Mesenteric fat pad (tissue), 1 donor: Measurements from ENCODE around the gene HEG1. TPM values are rescaled to one million over a fixed set of nuclear protein-coding genes. Genes with fewer than 3 reads are reported as not detected.
"Not testable (repeated sequence)": the region's sequence is repeated elsewhere in the genome, so short reads cannot be mapped to it uniquely, and the experiment has no call there.

ENCODE experiments used
- DNase-seq: peaks from one replicate; pipeline ENCODE4 v3.0.0-alpha.2; 2020; ENCODE audit warnings: low spot score
- total RNA-seq: library from RNA; stranded (reverse); fragmentation: NEBNext Ultra II Directional; extraction: Animal tissue kit (Norgen Biotek cat#: 25700); gene quantifications from one replicate; pipeline ENCODE4 v1.2.1, GENCODE V29; 2021
- donor health status: DM: yes; HTN: yes; CAD: no.

Gene HEG1
- total RNA-seq, 1 donor from 2014 or later: 102 TPM

DNA sequence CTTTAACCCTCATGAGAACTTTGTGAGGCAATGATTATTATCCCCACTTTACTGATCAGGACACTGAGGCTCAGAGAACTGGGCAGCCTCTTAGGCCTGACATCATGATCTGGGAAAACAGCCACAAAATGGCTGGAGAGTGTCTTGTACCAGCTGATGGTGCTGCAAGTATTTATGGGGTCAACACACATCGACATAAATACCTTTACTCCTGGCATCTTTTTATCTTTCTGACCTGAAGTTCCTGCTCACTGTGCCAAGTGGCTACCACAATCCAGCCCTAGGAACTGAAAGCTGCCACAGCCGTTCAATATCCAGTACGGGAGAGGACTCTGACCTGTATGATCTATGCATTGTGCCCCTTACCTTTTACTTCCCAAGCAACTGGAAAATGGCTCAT is 92.0 kb downstream of the HEG1 start:
- DNase-seq: no peak

DNA sequence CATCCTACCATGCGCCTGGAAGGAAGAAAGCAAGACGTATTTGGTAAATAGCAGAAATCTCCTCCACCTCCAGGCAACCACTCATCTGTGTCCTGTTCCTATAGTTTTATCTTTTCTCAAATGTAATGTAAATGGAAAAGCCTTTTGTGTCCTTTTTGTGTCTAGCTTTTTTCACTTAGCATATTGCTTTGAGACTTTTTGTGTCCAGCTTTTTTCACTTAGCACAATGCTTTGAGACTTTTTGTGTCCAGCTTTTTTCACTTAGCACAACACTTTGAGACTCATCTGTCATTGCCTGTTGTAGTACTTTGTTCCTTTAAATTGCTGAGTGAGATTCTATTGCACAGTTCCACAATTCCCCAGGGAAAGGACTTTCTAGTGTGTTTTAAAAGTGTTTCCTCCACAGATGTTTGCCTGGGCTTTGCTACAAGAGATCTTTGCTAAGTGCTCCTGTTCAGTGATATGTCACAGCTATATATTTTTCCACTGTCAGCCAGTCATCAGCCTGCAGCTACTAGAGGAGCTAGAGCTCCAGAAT is 93.3 kb downstream of the HEG1 start:
- no peak for DNase-seq

DNA sequence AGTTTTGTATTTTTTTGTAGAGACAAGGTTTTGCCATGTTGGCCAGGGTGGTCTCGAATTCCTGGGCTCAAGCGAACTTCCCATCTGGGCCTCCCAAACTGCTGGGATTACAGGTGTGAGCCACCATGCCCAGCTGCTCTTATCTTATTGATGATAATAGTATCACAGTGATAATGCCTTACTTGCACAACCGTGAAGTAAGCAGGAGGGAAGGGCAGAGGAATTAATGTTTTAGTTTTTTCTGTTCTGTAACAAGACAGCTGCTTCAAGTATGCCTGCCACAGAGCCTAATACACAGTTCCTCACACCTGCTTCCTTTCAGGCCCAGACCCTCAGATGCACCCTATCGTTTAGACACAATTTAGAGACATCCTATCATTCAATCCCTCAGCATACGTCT is 95.1 kb downstream of the HEG1 start:
- no peak for DNase-seq

DNA sequence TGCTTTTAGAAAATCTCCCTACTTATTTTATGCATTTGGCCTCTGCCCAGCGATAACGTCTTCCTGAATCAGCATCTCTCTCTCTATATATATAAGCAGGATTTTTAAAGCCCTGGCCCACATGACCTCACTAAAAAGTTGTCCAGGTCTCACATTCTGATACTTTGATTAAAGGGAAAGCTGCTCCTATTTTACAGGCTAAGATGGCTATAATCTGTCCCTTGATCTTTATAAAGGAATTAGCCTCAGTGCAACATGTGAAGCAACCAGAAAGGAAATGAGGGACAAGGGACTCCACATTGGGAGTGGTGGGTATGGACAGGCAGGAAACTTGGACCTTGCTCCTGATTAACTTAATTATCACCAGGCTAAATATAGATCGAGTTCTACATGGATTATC is 95.7 kb downstream of the HEG1 start:
- DNase-seq: no peak

DNA sequence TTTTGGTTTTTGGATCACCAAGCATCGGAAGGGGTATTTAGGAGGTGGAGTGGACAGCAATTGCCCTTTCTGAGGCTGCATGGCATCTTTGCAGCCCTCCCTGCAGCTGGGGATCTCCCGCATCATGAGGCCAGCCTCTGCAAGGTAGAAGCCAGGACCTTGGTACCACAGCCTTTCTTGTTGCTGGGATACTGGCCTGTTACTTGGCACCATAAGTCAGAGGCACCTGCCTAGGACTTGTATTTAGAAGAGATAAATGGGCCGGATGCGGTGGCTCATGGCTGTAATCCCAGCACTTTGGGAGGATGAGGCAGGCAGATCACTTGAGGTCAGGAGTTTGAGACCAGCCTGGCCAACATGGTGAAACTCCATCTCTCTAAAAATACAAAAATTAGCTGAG is 97.8 kb downstream of the HEG1 start:
- DNase-seq: not testable (repeated sequence)

DNA sequence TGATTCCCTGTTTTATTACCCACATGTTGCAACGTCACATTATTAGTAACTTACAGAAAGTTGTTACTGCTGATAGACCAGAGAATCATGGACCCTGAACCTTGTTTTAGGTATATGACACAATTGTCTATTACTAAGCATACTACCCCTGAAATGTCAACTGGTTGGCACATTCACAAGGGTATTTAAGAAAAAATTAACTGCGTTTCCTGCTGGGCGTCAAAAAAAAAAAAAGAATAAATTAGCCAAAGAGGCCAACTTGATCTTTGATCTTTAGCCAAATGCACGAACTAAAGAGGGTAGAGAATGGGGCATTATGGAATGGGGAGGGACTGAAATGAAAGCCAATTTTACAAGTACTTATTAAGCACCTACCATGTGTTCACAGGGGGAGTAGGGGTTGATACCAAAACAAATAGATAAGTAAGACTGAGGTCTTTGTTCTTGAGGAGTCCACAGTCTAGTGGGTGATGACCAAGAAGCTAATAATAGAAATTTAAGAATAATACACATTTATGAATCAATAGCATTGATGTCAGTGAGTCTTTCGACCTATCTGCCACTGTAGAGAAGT is 103.4 kb downstream of the HEG1 start:
- DNase-seq: no peak

DNA sequence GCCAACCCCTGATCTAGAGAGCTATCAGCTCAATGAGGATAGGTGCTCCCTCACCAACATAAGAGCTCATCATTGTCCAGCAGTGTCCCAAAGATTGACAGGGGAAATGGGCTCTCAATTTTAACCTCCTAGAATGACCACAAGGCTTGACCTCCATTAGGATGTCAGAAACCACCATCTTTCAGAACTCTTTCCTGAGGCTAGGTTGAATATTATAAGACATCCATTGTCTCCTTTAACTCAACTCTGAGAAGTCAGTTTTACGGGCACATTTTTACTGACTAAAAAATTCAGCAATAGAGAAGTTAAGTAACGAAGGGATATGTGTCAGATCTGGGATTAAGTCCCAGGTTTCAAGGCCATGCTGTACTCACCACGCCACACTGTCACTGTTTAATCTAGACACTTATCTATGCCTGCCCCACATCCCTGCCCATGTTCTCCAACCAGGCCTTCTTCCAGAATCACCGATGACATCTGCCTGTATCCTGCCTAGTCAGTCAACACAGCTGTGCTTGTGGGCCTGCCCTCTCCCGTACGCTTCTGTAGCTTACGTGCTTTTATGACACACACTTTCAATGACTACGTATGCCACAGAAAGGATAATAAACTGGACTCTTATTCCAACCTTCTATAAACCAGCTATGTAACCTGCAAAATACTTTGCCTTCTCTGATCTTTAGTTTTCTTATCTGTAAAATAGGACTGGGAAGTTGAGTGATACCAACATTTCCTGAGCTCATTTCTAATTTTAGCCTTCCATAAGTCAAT is 104.1 kb downstream of the HEG1 start:
- no peak for DNase-seq

DNA sequence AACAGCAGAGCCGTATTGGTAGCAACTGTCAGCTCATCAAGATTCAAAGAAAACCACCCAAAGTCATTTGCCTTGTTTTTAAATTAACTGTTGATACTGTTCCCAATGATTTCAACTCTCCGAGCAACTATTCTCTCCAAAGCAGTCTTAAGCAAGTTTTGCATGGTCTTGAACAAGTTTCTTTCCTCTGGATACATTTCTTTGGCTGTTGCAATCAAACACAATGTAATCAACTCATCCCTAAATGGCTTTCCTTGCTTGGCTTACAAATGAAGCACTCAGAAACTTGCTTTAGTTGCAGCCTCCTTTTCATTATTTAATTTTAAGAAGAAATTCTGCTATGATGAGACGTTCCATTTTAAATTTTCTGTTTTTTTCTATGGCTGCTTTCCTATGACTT is 105.8 kb downstream of the HEG1 start:
- DNase-seq: no peak

DNA sequence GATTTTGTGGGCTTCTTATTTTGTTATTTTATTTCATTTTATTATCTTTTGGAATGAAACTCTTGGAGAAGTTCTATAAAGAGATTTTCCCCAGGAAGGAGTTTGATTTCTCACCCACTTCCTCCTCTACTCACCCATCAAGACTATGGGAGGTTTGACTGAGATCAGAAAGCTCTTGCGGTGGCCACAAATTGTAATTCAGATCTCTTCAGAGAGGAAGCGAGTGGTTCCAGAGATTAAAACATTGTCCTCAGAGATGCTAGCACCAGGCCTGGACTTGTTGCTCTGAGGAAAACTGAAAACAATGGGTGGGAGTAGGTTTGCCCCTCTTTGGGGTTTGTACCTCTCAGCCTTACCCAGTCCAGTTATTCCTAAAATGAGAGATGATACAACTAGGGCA is 113.2 kb downstream of the HEG1 start:
- DNase-seq: no peak

DNA sequence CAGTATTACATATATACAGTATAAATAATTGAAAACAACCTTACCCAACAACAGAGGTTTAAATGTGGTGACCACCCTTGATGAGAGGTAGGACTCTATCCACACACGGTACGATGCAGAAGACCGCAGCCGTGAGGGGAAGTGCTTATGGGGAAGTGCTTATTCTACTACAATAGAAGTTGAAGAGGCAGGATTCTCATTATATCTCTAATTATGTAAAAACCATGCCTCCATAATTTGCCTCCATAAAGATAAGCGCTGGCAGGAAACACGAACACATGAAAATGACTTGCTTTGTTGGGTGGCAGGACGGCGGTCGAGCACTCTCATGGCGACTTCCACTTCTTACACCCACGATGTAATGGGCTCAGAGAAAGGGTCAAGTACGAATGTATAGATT is 114.0 kb downstream of the HEG1 start:
- no peak for DNase-seq

DNA sequence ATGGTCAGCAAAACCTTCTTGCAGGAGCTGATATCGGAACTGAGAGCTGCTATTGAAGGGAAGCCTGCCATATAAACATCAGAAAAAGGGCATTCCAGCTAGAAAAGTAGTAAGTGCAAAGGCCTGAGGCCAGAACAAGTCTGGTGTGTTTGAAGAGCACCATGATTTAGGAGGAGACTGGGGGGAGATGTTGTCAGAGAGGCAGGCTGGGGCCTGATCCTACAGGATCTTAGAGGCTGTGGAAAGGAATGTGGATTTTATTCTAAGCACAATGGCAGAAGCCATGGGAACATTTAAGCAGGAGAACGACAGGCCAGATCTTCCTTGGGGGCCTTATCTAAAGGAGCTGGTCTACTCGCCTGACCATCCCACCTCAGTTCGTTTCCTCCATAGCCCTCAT is 116.1 kb downstream of the HEG1 start:
- no peak for DNase-seq

DNA sequence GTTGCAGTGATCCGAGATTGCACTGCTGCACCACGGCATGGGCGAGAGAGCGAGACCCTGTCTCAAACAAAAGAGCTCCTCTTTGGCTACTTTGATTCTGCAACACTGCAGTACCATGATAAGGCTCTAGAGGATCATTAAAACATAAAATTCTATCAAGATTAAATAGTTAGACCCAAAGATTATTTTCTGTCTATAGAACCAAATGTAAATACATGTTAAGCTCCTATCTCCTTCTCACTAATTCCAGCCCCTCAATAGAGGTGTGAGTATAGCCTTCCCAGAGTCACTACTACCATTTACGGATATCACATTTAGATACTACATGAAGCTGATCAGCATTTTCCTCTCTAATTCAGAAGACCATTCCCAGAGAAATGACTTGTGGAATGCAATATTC is 116.9 kb downstream of the HEG1 start:
- DNase-seq: no peak

DNA sequence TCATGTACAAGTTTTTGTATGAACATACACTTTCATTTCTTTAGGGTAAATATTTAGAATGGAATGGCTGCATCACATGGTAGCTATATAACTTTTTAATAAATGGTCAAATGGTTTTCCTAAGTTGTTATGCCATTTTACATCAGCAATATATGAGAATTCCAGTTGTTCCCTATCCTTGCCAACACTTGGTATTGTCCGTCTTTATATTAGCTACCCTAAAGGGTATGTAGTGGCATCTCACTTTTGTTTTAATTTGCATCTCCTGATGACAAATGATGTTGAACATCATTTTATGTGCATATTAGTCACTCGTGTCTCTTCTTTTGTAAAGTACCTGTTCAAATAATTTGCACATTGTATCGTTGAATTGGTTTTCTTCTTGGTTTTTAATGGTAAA is 118.7 kb downstream of the HEG1 start:
- no peak for DNase-seq

DNA sequence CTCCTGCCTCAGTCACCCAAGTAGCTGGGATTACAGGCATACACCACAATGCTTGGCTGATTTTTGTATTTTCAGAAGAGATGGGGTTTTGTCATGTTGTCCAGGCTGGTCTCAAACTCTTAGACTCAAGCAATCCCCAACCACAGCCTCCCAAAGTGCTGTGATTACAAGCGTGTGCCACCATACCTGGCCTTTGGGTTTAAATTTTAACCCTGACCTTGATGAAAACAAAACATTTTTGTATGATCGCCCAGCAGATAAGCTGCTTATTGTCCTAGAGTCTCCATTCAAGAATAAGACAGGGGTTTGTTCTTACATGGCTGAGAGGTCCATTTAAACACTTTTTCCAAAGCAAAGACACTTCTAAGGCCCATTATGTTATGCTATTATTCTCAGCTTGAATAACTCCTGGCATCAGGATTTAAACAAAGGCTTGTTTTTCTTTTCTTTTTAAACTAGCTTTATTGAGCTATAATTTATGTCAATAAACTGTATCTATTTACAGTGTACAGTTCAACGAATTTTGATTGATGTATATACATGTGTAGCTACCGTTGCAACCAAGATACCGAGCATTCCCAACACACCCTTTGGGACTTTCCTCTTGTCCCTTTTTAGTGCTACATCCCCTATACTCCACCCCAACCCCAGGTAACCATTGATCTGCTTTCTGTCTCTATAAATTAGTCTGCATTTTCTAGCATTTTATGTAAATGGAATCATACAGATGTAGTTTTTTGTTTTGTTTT is 119.8 kb downstream of the HEG1 start:
- no peak for DNase-seq

DNA sequence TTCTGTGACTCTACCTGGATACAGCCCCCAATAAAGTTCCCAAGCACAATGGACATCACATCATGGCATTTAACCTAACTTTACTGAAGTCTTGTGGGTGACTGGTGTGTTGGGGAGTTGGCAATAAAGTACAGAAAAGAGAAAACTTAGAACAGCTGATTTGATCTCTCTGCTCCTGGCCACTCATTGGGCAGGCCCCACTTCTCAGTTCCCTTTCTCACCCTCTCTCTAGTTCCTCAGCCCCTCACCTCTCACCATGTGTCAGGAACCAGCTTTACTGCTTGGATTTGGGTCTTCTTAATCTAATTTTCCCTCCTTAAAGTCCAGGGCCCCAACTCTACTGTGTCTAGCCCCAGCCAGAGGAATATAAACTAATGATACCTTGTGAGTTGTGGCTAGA is 120.5 kb downstream of the HEG1 start:
- DNase-seq: no peak

DNA sequence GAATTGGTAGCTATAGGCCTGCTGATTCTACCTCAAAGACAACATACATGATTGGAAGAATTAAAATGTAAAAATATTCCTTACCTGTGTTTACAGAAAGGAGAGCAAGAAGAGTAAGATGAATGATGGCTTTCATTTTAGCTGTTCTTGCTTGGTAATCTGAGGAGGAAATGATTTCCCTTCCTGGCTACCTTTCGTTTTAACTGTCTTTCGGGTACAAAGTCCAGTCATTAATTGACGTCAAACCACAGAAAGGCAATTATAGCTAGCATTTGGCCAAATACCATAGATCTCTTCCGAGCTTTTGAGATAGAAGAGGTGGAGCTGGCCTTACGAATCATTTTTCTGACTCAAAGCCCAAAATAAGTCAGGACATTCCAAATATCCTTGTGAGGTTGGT is 121.2 kb downstream of the HEG1 start, which contains the start of gene MUC13:
Gene MUC13, minus strand, starts transcription at position 175 of the 400 bp plus-strand sequence. Its CDS starts 39 bp downstream, at position 136.
- DNase-seq: no peak

DNA sequence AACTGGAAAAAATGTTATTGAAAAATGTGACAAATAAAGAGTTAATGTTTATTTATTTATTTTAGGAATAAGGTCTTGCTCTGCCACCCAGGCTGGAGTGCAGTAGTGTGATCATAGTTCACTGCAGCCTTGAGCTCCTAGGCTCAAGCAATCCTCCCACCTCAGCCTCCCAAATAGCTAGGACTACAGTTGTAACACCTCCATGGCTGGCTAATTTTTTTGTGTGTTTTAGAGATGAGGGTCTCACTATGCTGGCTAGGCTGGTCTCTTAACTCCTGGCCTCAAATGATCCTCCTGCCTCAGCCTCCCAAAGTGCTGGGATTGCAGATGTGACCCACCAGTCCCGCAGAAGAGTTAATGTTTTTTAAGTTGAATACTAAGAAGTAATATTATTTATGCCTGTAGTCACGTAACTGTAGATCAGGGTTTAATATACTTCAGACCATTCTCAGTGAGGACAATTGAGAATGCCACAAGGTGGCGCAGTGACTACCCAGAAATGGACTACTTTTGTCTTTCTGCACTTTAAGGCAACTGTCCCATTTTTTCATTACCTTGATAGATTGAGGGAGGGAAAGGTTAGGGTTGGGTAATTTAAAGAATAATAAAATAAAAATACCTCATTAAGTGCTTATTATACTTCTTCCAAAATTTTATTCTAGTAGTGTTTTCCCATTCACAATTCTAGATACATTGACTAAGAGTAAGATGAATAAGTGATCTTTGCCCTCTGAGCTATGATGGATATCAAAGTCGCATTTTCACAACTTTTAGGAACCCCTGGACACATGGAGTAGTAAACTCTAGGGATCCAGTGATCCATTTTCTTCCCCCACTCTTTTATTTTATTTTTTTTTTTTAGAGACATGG is 127.2 kb downstream of the HEG1 start:
- no peak for DNase-seq

DNA sequence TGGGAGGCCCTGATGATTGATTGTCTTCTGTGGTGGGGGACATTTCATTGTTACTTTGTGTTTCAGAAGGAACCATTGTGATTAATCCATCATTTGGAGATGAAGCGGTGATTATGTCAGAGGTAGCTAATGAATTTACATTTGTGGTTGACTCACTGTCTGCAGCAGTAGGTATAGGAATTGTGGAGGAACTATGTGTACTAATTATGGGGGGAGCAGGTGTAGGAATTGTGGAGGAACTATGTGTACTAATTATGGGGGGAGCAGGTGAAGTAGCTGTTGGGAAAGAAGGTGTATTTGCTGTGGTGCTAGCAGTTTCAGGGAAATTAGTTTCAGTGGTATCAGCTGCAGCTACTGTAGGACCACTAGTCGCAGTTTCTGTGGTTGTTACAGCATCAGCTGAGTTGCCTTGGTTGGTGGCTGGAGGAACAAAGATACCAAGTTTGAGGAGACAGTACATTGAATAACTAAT is 128.2 kb downstream of the HEG1 start:
- DNase-seq: no peak

DNA sequence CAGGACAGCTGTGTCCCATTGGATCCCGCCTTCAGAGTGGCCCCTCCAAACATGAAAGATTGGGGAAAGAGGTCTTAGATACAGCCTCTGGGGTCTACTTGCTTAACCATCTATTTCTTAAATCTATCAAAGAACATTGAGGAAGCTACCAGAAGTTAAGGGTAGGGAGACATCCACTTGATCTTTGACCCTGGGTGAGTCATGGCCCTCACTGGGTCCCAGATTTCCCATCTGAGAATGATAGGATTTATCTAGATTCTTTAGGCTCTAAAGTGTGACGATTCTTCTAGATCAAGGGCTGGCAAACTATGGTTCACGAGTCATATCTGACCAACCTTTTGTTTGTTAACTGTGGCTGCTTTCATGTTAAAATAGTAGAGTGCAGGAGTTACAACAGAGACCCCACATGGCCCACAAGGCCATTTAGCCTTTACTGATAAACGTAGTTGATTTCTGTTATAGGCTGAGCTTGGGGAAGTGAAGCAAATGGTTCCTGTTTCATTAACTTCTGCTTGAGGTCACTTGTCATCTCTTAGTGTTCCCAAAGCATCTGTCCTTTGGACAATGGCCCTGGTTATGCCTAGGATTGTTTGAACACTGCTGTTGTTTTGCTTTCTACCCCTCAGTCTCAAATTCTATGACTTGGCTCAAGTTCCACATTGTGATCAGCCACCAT is 129.2 kb downstream of the HEG1 start:
- no peak for DNase-seq

DNA sequence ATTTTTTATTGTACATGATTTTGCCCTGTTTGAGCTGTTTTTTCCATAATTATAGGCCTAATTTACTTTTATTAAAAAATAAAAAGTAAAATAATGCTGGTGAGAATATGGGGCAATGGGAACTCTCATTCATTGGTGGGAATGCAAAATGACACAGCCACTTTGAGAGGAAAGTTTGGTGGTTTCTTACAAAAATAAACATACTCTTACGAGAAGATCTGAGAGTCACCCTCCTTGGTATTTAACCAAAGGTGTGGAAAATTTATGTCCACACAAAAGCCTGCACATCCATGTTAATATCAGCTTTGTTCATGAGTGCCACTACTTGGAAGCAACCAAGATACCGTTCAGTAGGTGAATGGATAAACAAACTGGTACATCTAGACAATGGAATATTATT is 131.1 kb downstream of the HEG1 start:
- DNase-seq: no peak
